DOHH2 (cell line): ENCODE results near the gene MAML2.

ENCODE experiments used
- CTCF ChIP-seq: fragments of 200-600 bp; sonication (generic); IDR thresholded peaks from one replicate; pipeline ENCODE4 v1.5.1; 2014; ENCODE audit warnings: antibody characterized with exemption, mild to moderate bottlenecking, low read depth, low read length; ENCODE audit not compliant: poor library complexity, severe bottlenecking
- EZH2phosphoT487 ChIP-seq: fragments of 200-600 bp; sonication (generic); IDR thresholded peaks from 2 replicates; pipeline ENCODE4 v1.6.1; 2017; ENCODE audit warnings: borderline replicate concordance, mild to moderate bottlenecking, antibody characterized with exemption, low read length, moderate library complexity, mixed read lengths

GRCh38 chr11:96004862-96005261, 338.1 kb downstream of the MAML2 start:
- TF ChIP-seq CTCF (no peak), EZH2phosphoT487 (no peak)
